Kidney (tissue), 14 donors: Measurements from ENCODE around the gene FBXO46. TPM values are rescaled to one million over a fixed set of nuclear protein-coding genes. Genes with fewer than 3 reads are reported as not detected.

Source experiments
- DNase-seq, 5 donors: peaks; one replicate each; pipeline ENCODE4 v3.0.0-alpha.2; 2013 to 2020
- FAIRE-seq: peaks from 2 replicates; lab custom pipeline; 2012; peaks lifted over from hg19 to GRCh38; lab: Jason Lieb, UNC
- H3K27ac ChIP-seq, 2 donors: one replicate each; pipeline ENCODE4 v1.7.0; 2013; ENCODE audit warnings: low read depth in 2 of 2, low read length in 2 of 2, inconsistent platforms in 1 of 2
- H3K27me3 ChIP-seq: one replicate; pipeline ENCODE4 v1.7.1; 2013; ENCODE audit warnings: low read length, inconsistent platforms; ENCODE audit not compliant: control insufficient read depth, insufficient read depth
- H3K36me3 ChIP-seq, 3 donors: one replicate each; pipeline versions ENCODE4 v1.7.0 to v1.7.1; 2013; ENCODE audit warnings: low read length in 3 of 3, control low read depth in 1 of 3, inconsistent platforms in 1 of 3; ENCODE audit not compliant: insufficient read depth in 3 of 3, control insufficient read depth in 2 of 3
- H3K4me1 ChIP-seq, 3 donors: one replicate each; pipeline versions ENCODE4 v1.7.0 to v1.7.1; 2013; ENCODE audit warnings: low read length in 3 of 3, inconsistent platforms in 1 of 3, low read depth in 1 of 3; ENCODE audit not compliant: control insufficient read depth in 2 of 3, insufficient read depth in 2 of 3
- H3K4me3 ChIP-seq, 3 donors: one replicate each; pipeline versions ENCODE4 v1.7.0 to v1.8.1; 2013; ENCODE audit warnings: low read length in 3 of 3, control low read depth in 1 of 3, inconsistent platforms in 1 of 3
- H3K9ac ChIP-seq, 3 donors: one replicate each; pipeline versions ENCODE4 v1.7.0 to v1.7.1; 2013; ENCODE audit warnings: low read length in 3 of 3, control low read depth in 1 of 3, inconsistent platforms in 1 of 3
- H3K9me3 ChIP-seq, 3 donors: one replicate each; pipeline versions ENCODE4 v1.7.0 to v1.7.1; 2013; ENCODE audit warnings: low read length in 3 of 3, control low read depth in 1 of 3, inconsistent platforms in 1 of 3; ENCODE audit not compliant: control insufficient read depth in 2 of 3, insufficient read depth in 1 of 3
- intact Hi-C: fragments of 100-400 bp; cut with DNase I; formaldehyde crosslinking; loops from one replicate; pipeline ENCODE4 v1.11.1; 2022
- polyA plus RNA-seq: library from polyadenylated mRNA; stranded (reverse); fragments of 350-450 nt; fragmentation: Illumina TruSeq; extraction: RNeasy Lipid Tissue Mini Kit (QIAGEN cat#74804); gene quantifications from one replicate; pipeline ENCODE4 v1.2.3, GENCODE V29; 2014; ENCODE audit warnings: low read depth, low replicate concordance; ENCODE audit not compliant: insufficient read depth
- total RNA-seq: library from RNA; stranded (reverse); fragmentation: NEBNext Ultra II Directional; extraction: Animal tissue kit (Norgen Biotek cat#: 25700); gene quantifications from one replicate; pipeline ENCODE4 v1.2.1, GENCODE V29; 2021
- TF ChIP-seq, protein P1 (sequence below): IDR thresholded peaks from 3 replicates; pipeline ENCODE4 v1.5.1; 2012; ENCODE audit warnings: mild to moderate bottlenecking, moderate library complexity, borderline replicate concordance; ENCODE audit not compliant: insufficient read depth; ENCODE audit errors: extremely low read depth
- donor health status: control.
- donor health status: control.
- donor health status: control.
- donor health status: control.
- donor health status: control.
- donor health status: DM: yes; HTN: yes; CAD: no.
- donor health status: Normal renal cell carcinoma (clear cell type).

FBXO46 gene
- total and polyA plus RNA-seq, 2 donors from 2014 or later: 6.5 to 16.6 TPM

GRCh38 chr19:45764475-45764874, 33.8 kb upstream of the FBXO46 start:
- H3K4me1 ChIP-seq: peaks cover 0 to 18% (median 0%) of the 10 kb centered on the region in 3 donors
- TF ChIP-seq, protein P1, sequence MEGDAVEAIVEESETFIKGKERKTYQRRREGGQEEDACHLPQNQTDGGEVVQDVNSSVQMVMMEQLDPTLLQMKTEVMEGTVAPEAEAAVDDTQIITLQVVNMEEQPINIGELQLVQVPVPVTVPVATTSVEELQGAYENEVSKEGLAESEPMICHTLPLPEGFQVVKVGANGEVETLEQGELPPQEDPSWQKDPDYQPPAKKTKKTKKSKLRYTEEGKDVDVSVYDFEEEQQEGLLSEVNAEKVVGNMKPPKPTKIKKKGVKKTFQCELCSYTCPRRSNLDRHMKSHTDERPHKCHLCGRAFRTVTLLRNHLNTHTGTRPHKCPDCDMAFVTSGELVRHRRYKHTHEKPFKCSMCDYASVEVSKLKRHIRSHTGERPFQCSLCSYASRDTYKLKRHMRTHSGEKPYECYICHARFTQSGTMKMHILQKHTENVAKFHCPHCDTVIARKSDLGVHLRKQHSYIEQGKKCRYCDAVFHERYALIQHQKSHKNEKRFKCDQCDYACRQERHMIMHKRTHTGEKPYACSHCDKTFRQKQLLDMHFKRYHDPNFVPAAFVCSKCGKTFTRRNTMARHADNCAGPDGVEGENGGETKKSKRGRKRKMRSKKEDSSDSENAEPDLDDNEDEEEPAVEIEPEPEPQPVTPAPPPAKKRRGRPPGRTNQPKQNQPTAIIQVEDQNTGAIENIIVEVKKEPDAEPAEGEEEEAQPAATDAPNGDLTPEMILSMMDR: no peak
- intact Hi-C loops: no loop called here
- H3K9ac ChIP-seq: no peak overlapping the region
- FAIRE-seq (no peak), DNase-seq (peak in 4 of 5 donors; percentile 45 to 71 (median 54))
- H3K36me3 ChIP-seq: no peaks in the 10 kb centered on the region
- no peak overlapping the region for H3K27ac ChIP-seq
- no peaks in the 10 kb centered on the region for H3K9me3 ChIP-seq
- H3K4me3 ChIP-seq: no peak overlapping the region
- no peaks in the 10 kb centered on the region for H3K27me3 ChIP-seq

GRCh38 chr19:45763691-45764294, 33.1 kb upstream of the FBXO46 start:
- intact Hi-C loops: no loop called here

GRCh38 chr19:45762870-45763631, 32.4 kb upstream of the FBXO46 start:
- Histone ChIP-seq H3K9ac (peak overlapping the region in 1 of 3 donors; percentile 58), H3K4me1 (peaks cover 0 to 18% (median 0%) of the 10 kb centered on the region in 3 donors), H3K27me3 (no peaks in the 10 kb centered on the region), H3K36me3 (no peaks in the 10 kb centered on the region), H3K9me3 (no peaks in the 10 kb centered on the region), H3K4me3 (no peak overlapping the region), H3K27ac (no peak overlapping the region)
- TF ChIP-seq, protein P1: no peak
- DNase-seq (peak in 1 of 5 donors; percentile 64), FAIRE-seq (no peak)
- intact Hi-C loops: no loop called here

More at GRCh38 chr19:45763691-45764294, 33.1 kb upstream of the FBXO46 start:
- H3K27me3 ChIP-seq: no peaks in the 10 kb centered on the region
- FAIRE-seq (no peak), DNase-seq (peak in 4 of 5 donors; percentile 66 to 84 (median 74))
- peak overlapping the region in 1 of 3 donors; percentile 58 for H3K9ac ChIP-seq
- H3K4me3 ChIP-seq: no peak overlapping the region
- peaks cover 0 to 18% (median 0%) of the 10 kb centered on the region in 3 donors for H3K4me1 ChIP-seq
- H3K9me3 ChIP-seq: no peaks in the 10 kb centered on the region
- peak overlapping the region in 1 of 2 donors; percentile 69 for H3K27ac ChIP-seq
- TF ChIP-seq, protein P1: no peak
- no peaks in the 10 kb centered on the region for H3K36me3 ChIP-seq
